ENCODE measurements around the gene PLD1.

The PLD1 gene

GRCh38 chr3:171835116-171835515 lies 24.8 kb upstream of the PLD1 start:
- Histone ChIP-seq H3K36me3 (no peaks in the 10 kb centered on the region), H3K27me3 (ENCODE audit: insufficient read depth, low read depth, severe bottlenecking) (no peaks in the 10 kb centered on the region), H3K27ac (no peak overlapping the region), H3K4me3 (ENCODE audit: low read depth, low read length) (no peak overlapping the region), H3K9me3 (ENCODE audit: severe bottlenecking) (no peaks in the 10 kb centered on the region)
- TF ChIP-seq CTCF (IDR thresholded peaks at IDR 0.05; ENCODE audit: low read depth, low read length) = no peak
- DNase-seq = no peak

- Histone ChIP-seq H3K4me3 (ENCODE audit: low read depth, low read length) (no peak overlapping the region), H3K27me3 (ENCODE audit: insufficient read depth, low read depth, severe bottlenecking) (no peaks in the 10 kb centered on the region), H3K9me3 (ENCODE audit: severe bottlenecking) (no peaks in the 10 kb centered on the region), H3K36me3 (no peaks in the 10 kb centered on the region), H3K27ac (no peak overlapping the region)
- TF ChIP-seq CTCF (IDR thresholded peaks at IDR 0.05; ENCODE audit: low read depth, low read length) = no peak
- DNase-seq = no peak
Measured at GRCh38 chr3:171834461-171834801, 24.1 kb upstream of the PLD1 start.

DNA sequence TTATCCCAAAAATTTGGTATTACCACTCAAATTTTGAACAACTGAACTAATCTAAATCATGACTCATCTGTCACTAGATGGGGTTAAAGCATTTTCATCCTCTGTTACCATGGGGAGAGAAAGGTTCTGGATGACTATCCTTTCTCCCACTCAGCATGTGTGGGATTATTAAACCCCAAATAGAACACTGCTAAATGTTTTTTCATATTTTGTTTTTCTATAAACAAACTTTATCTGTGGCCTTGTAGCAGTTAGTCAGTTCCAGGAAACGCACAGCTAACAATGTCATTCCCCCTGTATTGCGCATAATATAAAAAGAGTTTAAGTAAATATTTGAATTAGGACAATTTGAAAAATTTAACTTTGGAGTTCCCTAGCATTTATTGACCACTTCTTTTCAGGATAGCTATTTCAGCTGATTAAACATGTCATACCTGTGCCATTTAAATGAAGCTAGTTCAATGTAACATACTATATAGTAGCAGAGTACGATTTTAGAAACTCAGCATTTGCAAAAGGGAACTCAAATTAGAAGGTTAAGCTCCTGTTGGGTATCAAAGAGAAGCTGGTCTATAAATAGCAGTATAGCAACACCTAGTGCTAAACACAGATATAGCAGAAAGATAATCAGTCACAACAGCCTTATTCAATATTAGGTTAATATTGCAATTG lies 23.6 kb upstream of the PLD1 start:
- H3K4me3 ChIP-seq (ENCODE audit: low read depth, low read length) = no peak overlapping the region
- no peak for DNase-seq
- H3K36me3 ChIP-seq = no peaks in the 10 kb centered on the region
- no peak overlapping the region for H3K27ac ChIP-seq
- no peaks in the 10 kb centered on the region for H3K27me3 ChIP-seq (ENCODE audit: insufficient read depth, low read depth, severe bottlenecking)
- H3K9me3 ChIP-seq (ENCODE audit: severe bottlenecking) = no peaks in the 10 kb centered on the region
- TF ChIP-seq CTCF (IDR thresholded peaks at IDR 0.05; ENCODE audit: low read depth, low read length) = peak; percentile 35; the same call in 1 of the 2 replicates

DNA sequence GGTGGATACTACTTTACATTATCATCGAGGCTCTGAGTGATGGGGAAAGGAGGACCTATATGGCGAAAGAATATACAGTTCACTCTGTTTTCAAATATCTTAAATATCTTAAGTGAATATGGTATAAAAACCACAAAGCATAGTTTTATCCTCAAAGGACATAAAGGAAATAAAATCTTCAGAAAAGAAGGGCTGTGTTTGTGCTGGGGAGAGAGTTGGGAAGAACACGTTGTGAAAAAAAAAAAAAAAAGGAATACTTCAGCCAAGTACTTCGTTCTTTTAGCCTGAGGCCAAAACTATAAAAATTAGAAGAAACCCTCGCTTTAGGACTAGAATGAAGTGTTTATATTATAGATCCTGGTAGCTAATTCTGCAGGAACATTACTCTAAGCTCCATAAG lies 22.7 kb upstream of the PLD1 start:
- Histone ChIP-seq H3K27me3 (ENCODE audit: insufficient read depth, low read depth, severe bottlenecking) (no peaks in the 10 kb centered on the region), H3K4me3 (ENCODE audit: low read depth, low read length) (no peak overlapping the region), H3K36me3 (no peaks in the 10 kb centered on the region), H3K9me3 (ENCODE audit: severe bottlenecking) (no peaks in the 10 kb centered on the region), H3K27ac (no peak overlapping the region)
- DNase-seq = no peak
- TF ChIP-seq CTCF (IDR thresholded peaks at IDR 0.05; ENCODE audit: low read depth, low read length) = no peak

GRCh38 chr3:171831936-171832335 lies 21.7 kb upstream of the PLD1 start:
- H3K36me3 ChIP-seq = no peaks in the 10 kb centered on the region
- H3K27ac ChIP-seq = no peak overlapping the region
- no peak overlapping the region for H3K4me3 ChIP-seq (ENCODE audit: low read depth, low read length)
- no peak for DNase-seq
- no peaks in the 10 kb centered on the region for H3K27me3 ChIP-seq (ENCODE audit: insufficient read depth, low read depth, severe bottlenecking)
- no peak for TF ChIP-seq CTCF (IDR thresholded peaks at IDR 0.05; ENCODE audit: low read depth, low read length)
- no peaks in the 10 kb centered on the region for H3K9me3 ChIP-seq (ENCODE audit: severe bottlenecking)

- Histone ChIP-seq H3K9me3 (ENCODE audit: severe bottlenecking) (no peaks in the 10 kb centered on the region), H3K36me3 (no peaks in the 10 kb centered on the region), H3K4me3 (ENCODE audit: low read depth, low read length) (no peak overlapping the region), H3K27ac (no peak overlapping the region; the same call in 1 of the 2 replicates), H3K27me3 (ENCODE audit: insufficient read depth, low read depth, severe bottlenecking) (no peaks in the 10 kb centered on the region)
- TF ChIP-seq CTCF (IDR thresholded peaks at IDR 0.05; ENCODE audit: low read depth, low read length) = no peak
- no peak for DNase-seq
Measured at GRCh38 chr3:171830518-171830875, 20.2 kb upstream of the PLD1 start.

All from WERI-Rb-1 (cell line).